MCF 10A (cell line): ENCODE data around the gene ASCC1. TPM values are rescaled to one million over a fixed set of nuclear protein-coding genes. Genes with fewer than 3 reads are reported as not detected.

Experiments
- BruUV-seq: library from RNA; stranded (reverse); fragments of 400-500 nt; replicated peaks from 2 replicates; lab custom pipeline; 2021; lab: Mats Ljungman, UMichigan
- CTCF ChIA-PET: fragments of 300-600 bp; sonication (Branson Sonifier 250); formaldehyde crosslinking; extraction: SDS; loops from one replicate; lab custom pipeline; 2021; ENCODE audit warnings: antibody characterized with exemption, inconsistent platforms; lab: Yijun Ruan, JAX
- POLR2A ChIA-PET: fragments of 300-600, 350-650 bp; sonication (Branson Sonifier 250); formaldehyde crosslinking; extraction: SDS; loops from one replicate; lab custom pipeline; 2020; ENCODE audit warnings: antibody characterized with exemption, inconsistent platforms; lab: Yijun Ruan, JAX
- DNase-seq: peaks from one replicate; pipeline ENCODE4 v3.0.0-alpha.2; 2018; ENCODE audit not compliant: unreplicated experiment
- H3K27ac Mint-ChIP-seq: one replicate; pipeline ENCODE4 v1.8.0; 2022; ENCODE audit warnings: mild to moderate bottlenecking, low read depth, mixed read lengths; ENCODE audit not compliant: unreplicated experiment
- H3K27me3 Mint-ChIP-seq: one replicate; pipeline ENCODE4 v1.8.0; 2022; ENCODE audit warnings: mixed read lengths; ENCODE audit not compliant: insufficient read depth, unreplicated experiment
- H3K36me3 Mint-ChIP-seq: one replicate; pipeline ENCODE4 v1.8.0; 2022; ENCODE audit warnings: mild to moderate bottlenecking, moderate library complexity, mixed read lengths; ENCODE audit not compliant: insufficient read depth, unreplicated experiment
- H3K4me1 Mint-ChIP-seq: one replicate; pipeline ENCODE4 v1.8.0; 2022; ENCODE audit warnings: mixed read lengths; ENCODE audit not compliant: insufficient read depth, unreplicated experiment
- H3K4me3 Mint-ChIP-seq: one replicate; pipeline ENCODE4 v1.8.0; 2022; ENCODE audit warnings: mild to moderate bottlenecking, moderate library complexity, mixed read lengths; ENCODE audit not compliant: unreplicated experiment
- H3K9me3 Mint-ChIP-seq: one replicate; pipeline ENCODE4 v1.8.0; 2022; ENCODE audit warnings: mixed read lengths; ENCODE audit not compliant: unreplicated experiment
- intact Hi-C: fragments of 100-400 bp; cut with micrococcal nuclease; formaldehyde crosslinking; loops from 2 replicates; pipeline ENCODE4 v1.14.1; 2022
- total RNA-seq: library from RNA; stranded (reverse); gene quantifications from 2 replicates; pipeline ENCODE4 v1.2.3, GENCODE V29; 2022
- TF ChIP-seq, protein P1 (sequence below): fragments of 200-600 bp; IDR thresholded peaks from one replicate; pipeline ENCODE4 v1.8.0; 2022; ENCODE audit warnings: antibody characterized with exemption, mild to moderate bottlenecking; ENCODE audit not compliant: unreplicated experiment

Gene ASCC1
- total RNA-seq, 1 experiment from 2014 or later, result 26.3 TPM

DNA sequence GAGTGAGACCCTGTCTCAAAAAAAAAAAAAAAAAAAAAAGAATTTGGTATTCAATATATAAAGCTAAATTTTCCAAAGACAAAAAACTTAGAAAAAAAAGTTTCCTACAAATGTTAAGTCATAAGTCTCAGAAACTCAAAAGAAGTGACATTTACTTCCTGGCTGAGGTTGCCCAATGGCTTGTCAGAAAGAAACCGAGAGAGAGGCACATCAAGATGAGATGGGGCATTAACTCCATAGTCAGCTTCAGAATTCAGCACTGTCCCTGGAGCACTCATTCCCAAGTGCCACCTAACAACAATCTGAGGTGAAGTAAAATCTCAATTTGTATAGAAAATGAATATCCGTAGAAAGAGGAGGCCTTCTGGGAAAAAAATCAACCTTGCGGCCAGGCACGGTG is 120.9 kb downstream of the ASCC1 start:
- intact Hi-C loops, result no loop called here
- ChIA-PET POLR2A (interaction anchor here (0.7 kb wide), 1 partner anchor 135 kb away, joined by 3 read pairs; no protein-coding TSS in a partner anchor), CTCF (interaction anchor here (0.7 kb wide), 1 partner anchor 132 kb away, joined by 5 read pairs; no protein-coding TSS in a partner anchor)
- Mint-ChIP-seq H3K36me3 (peaks cover 33% of the 10 kb centered on the region), H3K4me3 (no peak overlapping the region), H3K4me1 (peaks cover 14% of the 10 kb centered on the region), H3K27ac (no peak overlapping the region), H3K9me3 (no peaks in the 10 kb centered on the region), H3K27me3 (no peaks in the 10 kb centered on the region)
- no peak for DNase-seq
- no TSS peak for BruUV-seq
- TF ChIP-seq, protein P1, sequence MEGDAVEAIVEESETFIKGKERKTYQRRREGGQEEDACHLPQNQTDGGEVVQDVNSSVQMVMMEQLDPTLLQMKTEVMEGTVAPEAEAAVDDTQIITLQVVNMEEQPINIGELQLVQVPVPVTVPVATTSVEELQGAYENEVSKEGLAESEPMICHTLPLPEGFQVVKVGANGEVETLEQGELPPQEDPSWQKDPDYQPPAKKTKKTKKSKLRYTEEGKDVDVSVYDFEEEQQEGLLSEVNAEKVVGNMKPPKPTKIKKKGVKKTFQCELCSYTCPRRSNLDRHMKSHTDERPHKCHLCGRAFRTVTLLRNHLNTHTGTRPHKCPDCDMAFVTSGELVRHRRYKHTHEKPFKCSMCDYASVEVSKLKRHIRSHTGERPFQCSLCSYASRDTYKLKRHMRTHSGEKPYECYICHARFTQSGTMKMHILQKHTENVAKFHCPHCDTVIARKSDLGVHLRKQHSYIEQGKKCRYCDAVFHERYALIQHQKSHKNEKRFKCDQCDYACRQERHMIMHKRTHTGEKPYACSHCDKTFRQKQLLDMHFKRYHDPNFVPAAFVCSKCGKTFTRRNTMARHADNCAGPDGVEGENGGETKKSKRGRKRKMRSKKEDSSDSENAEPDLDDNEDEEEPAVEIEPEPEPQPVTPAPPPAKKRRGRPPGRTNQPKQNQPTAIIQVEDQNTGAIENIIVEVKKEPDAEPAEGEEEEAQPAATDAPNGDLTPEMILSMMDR, result no peak

DNA sequence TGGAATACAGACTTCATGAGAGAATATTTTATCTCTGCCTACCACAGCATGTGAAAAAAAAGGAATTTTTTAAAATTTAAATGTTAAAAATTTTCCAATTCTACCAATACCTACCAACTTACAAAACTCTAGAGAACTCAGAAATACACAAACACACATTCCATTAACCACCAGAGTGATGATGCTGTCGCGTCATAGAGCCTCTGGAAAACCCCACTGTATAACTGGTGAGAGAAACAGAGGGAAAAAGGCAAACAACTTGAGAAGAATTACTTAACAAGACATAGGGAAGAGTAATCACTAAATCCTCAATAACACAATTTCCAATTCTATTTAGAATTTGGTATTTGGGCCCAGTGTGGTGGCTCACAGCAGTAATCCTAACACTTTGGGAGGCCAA is 121.5 kb downstream of the ASCC1 start:
- Mint-ChIP-seq H3K4me1 (peaks cover 14% of the 10 kb centered on the region), H3K4me3 (no peak overlapping the region), H3K36me3 (peaks cover 27% of the 10 kb centered on the region), H3K27me3 (no peaks in the 10 kb centered on the region), H3K27ac (no peak overlapping the region), H3K9me3 (no peaks in the 10 kb centered on the region)
- no peak for DNase-seq
- intact Hi-C loops, result no loop called here
- ChIA-PET CTCF (no interaction called here), POLR2A (no interaction called here)
- no TSS peak for BruUV-seq
- TF ChIP-seq, protein P1, result no peak

DNA sequence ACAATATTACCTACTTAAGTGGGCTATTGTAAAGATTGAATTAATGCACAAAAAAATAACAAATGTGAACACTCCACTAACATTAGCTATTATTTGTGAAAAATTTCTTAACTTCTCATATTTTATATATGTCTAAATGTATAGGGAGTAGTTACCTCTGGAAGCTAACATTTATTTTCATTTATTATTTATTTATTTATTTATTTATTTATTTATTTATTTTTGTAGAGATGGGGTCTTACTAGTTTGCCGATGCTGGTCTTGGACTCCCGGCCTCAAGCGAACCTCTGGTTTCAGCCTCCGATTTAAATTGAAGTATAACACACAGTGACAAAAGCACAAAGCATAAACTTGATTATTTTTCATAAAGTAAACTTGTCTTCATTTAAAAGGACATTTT is 122.6 kb downstream of the ASCC1 start:
- POLR2A ChIA-PET, result no interaction called here
- H3K4me1 Mint-ChIP-seq, result peaks cover 14% of the 10 kb centered on the region
- H3K36me3 Mint-ChIP-seq, result peaks cover 21% of the 10 kb centered on the region
- no peak overlapping the region for H3K4me3 Mint-ChIP-seq
- TF ChIP-seq, protein P1, result no peak
- intact Hi-C loops, result no loop called here
- no peaks in the 10 kb centered on the region for H3K27me3 Mint-ChIP-seq
- CTCF ChIA-PET, result interaction anchor here (0.5 to 0.7 kb wide), 4 partner anchors 9 to 200 kb away, joined by 3 to 4 read pairs (median 3); no protein-coding TSS in a partner anchor
- no peak for DNase-seq
- BruUV-seq, result no TSS peak
- H3K9me3 Mint-ChIP-seq, result no peaks in the 10 kb centered on the region
- no peak overlapping the region for H3K27ac Mint-ChIP-seq

DNA sequence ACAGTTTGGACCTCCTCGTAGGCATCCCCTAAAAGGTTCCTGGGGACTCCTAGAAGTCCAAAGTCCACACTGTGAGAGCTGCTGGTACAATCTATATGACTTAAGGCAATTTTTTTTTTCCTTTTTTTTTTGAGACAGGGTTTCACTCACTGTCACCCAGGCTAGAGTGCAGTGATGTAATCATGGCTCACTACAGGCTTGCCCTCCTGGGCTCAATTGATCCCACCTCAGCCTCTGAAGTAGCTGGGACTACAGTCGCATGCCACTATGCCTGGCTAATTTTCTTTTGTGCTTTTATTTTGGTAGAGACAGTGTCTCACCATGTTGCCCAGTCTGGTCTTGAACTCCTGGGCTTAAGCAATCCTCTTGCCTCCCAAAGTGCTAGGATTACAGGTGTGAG is 123.1 kb downstream of the ASCC1 start:
- Mint-ChIP-seq H3K4me1 (peaks cover 11% of the 10 kb centered on the region), H3K4me3 (no peak overlapping the region), H3K27me3 (no peaks in the 10 kb centered on the region), H3K27ac (no peak overlapping the region), H3K9me3 (no peaks in the 10 kb centered on the region), H3K36me3 (peaks cover 21% of the 10 kb centered on the region)
- ChIA-PET CTCF (interaction anchor here (0.6 to 0.7 kb wide), 2 partner anchors 17 to 130 kb away, joined by 3 read pairs; no protein-coding TSS in a partner anchor), POLR2A (interaction anchor here (0.6 kb wide), 1 partner anchor 427 kb away, joined by 5 read pairs; no protein-coding TSS in a partner anchor)
- no TSS peak for BruUV-seq
- no peak for DNase-seq
- intact Hi-C loops, result no loop called here
- TF ChIP-seq, protein P1, result no peak
